Mesodermal cell (in vitro differentiated cells): ENCODE measurements around the gene SOCS3. TPM values are rescaled to one million over a fixed set of nuclear protein-coding genes. Genes with fewer than 3 reads are reported as not detected.

ENCODE experiments used
- H3K27ac ChIP-seq: 2 replicates; pipeline ENCODE4 v1.7.0; 2013; ENCODE audit warnings: mild to moderate bottlenecking, low read depth, low read length, moderate library complexity; ENCODE audit not compliant: severe bottlenecking
- H3K36me3 ChIP-seq: 2 replicates; pipeline ENCODE4 v1.7.1; 2013; ENCODE audit warnings: mild to moderate bottlenecking, low read length, moderate library complexity; ENCODE audit not compliant: control insufficient read depth, insufficient read depth
- H3K4me1 ChIP-seq: one replicate; pipeline ENCODE4 v1.7.1; 2013; ENCODE audit warnings: mild to moderate bottlenecking, low read length; ENCODE audit not compliant: insufficient read depth, control insufficient read depth, poor library complexity, severe bottlenecking
- H3K4me3 ChIP-seq: 2 replicates; pipeline ENCODE4 v1.7.0; 2013; ENCODE audit warnings: low read length, control low read depth, mild to moderate bottlenecking; ENCODE audit not compliant: insufficient read depth, poor library complexity, severe bottlenecking; ENCODE audit errors: extremely low read depth
- H3K9me3 ChIP-seq: 2 replicates; pipeline ENCODE4 v1.7.1; 2013; ENCODE audit warnings: mild to moderate bottlenecking, low read length, moderate library complexity; ENCODE audit not compliant: control insufficient read depth
- WGBS, 2 experiments: methylation state at CpG; one replicate each; pipeline ENCODE4 v1.1.5; 2013; ENCODE audit warnings: missing lambda C conversion rate in 2 of 2; ENCODE audit not compliant: insufficient coverage in 2 of 2; 5-methylcytosine and 5-hydroxymethylcytosine counted together
- polyA plus RNA-seq, 2 experiments: library from polyadenylated mRNA; stranded (reverse); fragments of 50-300 nt; gene quantifications; one replicate each; pipeline ENCODE4 v1.2.3, GENCODE V29; 2013

Gene SOCS3, protein sequence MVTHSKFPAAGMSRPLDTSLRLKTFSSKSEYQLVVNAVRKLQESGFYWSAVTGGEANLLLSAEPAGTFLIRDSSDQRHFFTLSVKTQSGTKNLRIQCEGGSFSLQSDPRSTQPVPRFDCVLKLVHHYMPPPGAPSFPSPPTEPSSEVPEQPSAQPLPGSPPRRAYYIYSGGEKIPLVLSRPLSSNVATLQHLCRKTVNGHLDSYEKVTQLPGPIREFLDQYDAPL
- 37.6 TPM for polyA plus RNA-seq (2013, experiment 1 of 2)
- polyA plus RNA-seq (2013, experiment 2 of 2) = 29.9 TPM

DNA sequence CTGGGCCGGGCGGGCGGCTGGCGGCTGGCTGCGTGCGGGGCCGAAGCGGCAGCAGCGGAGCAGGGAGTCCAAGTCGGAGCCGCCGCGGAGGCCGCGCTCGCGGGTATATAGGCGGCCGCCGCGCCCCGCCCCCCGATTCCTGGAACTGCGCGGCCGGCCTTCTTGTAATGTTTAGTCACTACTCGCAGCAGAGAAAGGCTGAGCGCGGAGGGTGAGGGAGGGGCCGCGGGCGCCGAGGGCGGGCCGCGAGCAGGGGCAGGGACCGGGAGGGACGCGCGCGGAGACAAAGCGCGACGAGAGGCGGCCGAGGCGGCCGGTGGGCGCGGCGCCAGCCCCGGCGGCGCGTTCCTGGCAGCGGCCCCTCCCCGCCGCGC is at the start of gene SOCS3:
Gene SOCS3, minus strand, starts transcription at position 81 of the 374 bp plus-strand sequence. CDS start 982 bp downstream, outside the sequence.
- Histone ChIP-seq H3K27ac (peak within 1 kb of the TSS; percentile 87), H3K4me3 (peak within 1 kb of the TSS; percentile 91), H3K4me1 (peaks cover 41% of the 10 kb centered on the region), H3K36me3 (peaks cover 39% of the 10 kb centered on the region), H3K9me3 (no peaks in the 10 kb centered on the region)
- WGBS, 2 experiments = 1% methylated on average over 29 to 34 of the region's 59 CpGs

DNA sequence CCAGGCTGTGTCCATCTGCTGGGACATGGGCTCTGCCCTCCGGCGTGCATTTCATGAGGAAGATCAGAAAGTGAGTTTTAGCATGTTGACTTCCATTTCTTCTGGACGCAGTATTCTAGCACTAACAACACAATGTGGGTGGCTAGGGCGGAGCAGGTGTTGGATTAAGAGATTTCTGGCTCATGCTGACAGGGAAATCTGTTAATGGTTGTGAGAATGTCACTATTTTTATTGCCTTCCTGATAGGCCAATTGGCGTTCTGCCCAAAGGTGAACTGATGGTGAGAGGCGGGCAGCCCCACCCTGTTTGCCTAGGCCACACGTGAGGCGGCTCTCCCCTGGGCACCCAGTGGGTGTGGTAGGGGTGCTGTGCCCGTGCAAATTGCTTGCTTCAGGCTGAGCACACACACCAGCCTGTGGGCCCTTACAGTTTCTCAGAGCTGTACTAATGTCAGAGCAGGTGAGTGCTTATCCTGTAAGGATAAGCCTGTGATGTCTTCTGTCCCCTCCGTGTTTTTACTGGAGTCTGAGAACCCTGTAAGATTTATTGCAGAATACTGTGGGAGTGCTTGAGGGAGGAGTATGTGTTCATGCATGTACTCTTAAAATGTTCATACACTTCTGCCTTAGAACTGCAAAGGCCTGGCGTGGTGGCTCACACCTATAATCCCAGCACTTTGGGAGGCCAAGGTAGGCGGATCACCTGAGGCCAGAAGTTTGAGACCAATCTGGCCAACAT is 49.5 kb upstream of the SOCS3 start:
- Histone ChIP-seq H3K4me1 (peaks cover 14% of the 10 kb centered on the region), H3K4me3 (no peak overlapping the region), H3K27ac (no peak overlapping the region), H3K36me3 (peaks cover 71% of the 10 kb centered on the region), H3K9me3 (no peaks in the 10 kb centered on the region)
- WGBS, 2 experiments = 98% methylated on average over 8 to 10 of the region's 12 CpGs

DNA sequence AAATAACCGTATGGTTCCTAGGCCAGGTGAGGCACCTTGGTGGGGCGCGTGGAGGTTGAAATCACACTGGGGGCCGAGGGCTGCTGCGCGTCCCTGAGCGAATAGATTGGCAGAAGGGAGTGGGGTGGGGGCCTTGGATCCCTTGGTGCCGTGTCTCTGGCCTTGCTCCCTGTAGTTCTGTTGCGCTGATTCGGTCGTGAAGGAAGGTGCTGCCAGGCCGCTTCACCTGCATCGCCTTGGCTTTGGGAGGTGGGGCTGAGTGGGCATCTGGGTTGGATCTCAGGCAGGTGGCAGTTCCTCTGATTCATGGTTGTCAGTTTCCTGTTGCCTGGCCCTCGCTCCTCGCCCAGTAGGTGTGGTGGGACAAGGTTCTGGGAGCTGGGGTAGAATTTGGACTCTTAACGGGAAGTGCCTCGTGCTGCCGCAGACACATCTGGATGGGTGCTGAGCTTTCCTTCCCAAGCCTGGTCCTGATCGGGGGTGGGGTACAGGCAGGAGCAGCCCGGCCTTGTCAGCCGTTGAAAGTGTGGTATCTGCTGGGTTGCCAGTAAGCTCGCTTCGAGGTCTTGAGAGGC is 48.7 kb upstream of the SOCS3 start:
- H3K4me1 ChIP-seq = peaks cover 10% of the 10 kb centered on the region
- no peaks in the 10 kb centered on the region for H3K9me3 ChIP-seq
- no peak overlapping the region for H3K4me3 ChIP-seq
- WGBS, 2 experiments = 92 to 96% methylated on average over 18 to 19 of the region's 23 CpGs
- H3K27ac ChIP-seq = no peak overlapping the region
- H3K36me3 ChIP-seq = peaks cover 71% of the 10 kb centered on the region

DNA sequence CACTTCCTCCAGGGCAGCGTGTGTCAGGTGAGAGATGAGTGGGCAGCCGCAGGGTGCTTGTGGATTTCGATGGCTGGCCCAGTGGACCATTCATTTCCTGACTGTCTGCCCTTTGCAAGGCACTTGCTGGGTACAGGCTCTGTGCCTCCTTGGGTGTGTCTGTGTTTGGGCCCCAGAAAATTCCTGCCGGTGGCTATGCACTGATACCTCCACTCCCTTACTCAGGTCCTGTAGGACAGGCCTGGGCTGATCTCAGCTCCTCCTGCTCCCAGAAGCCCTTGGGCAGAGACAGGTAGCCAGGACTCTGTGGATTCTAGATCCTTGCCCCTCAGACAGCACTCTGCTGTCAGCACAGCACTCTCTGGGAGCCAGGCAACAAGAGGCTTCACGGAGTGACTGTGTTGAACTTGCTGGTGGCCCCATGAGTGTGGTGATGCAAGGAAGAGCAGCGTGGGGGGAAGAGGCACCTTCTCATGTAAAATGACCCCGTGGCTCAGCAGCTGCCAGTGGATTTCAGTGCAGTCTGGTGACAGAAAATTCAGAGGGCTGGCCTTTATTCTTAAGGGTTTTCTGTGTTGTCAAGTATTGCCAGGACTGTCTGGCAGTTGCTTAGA is 47.6 kb upstream of the SOCS3 start:
- H3K36me3 ChIP-seq = peaks cover 71% of the 10 kb centered on the region

DNA sequence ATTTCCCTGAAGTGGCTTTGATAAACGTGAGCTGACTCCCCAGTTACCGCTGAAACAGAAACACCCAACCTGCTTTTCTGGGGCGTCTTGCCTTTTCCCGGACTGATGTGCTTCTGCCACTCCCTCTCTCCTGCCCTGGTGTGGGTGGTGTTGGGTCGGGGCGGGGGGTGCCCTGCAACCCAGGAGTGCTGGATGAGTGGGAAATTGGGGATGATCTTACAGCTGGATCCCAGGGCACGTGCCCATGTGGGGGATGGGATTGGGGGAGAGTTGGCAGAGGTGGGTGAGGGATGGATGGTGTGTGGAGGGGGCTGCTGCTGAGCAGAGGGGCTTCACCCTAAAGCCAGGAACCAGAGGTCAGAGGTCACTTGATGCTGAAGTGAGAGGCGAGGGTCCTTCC is 47.0 kb upstream of the SOCS3 start:
- Histone ChIP-seq H3K4me1 (peaks cover 7% of the 10 kb centered on the region), H3K27ac (no peak overlapping the region), H3K36me3 (peaks cover 71% of the 10 kb centered on the region), H3K4me3 (no peak overlapping the region), H3K9me3 (no peaks in the 10 kb centered on the region)
- 95 to 98% methylated on average over 2 to 4 of the region's 8 CpGs for WGBS, 2 experiments

More for the DNA sequence above, 47.6 kb upstream of the SOCS3 start:
- 86 to 87% methylated on average over 7 of the region's 7 CpGs for WGBS, 2 experiments
- Histone ChIP-seq H3K4me1 (peaks cover 7% of the 10 kb centered on the region), H3K9me3 (no peaks in the 10 kb centered on the region), H3K4me3 (no peak overlapping the region), H3K27ac (peak overlapping the region; percentile 16)

DNA sequence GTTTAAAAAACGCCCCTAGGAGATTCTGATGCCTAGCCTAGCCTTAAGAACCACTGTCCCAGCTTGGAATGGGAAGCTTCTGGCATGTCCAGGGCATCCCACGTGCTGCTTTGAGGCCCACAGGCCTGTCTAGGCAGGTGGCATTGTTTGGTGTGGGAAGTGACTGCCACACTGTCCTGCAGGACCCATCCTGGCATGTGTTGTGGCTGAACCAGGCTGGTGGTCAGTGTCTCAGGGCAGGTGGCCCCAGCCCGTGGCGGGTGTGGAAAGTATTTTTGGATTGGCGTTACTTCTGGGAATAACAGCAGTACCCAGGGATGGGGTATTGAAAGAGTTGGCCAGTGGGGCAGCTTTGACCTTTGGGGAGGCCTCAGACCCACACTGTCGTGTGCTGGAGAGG is 46.5 kb upstream of the SOCS3 start:
- H3K27ac ChIP-seq = no peak overlapping the region
- WGBS, 2 experiments = 93 to 96% methylated on average over 3 to 6 of the region's 6 CpGs
- peaks cover 8% of the 10 kb centered on the region for H3K4me1 ChIP-seq
- H3K36me3 ChIP-seq = peaks cover 72% of the 10 kb centered on the region
- no peak overlapping the region for H3K4me3 ChIP-seq
- no peaks in the 10 kb centered on the region for H3K9me3 ChIP-seq

DNA sequence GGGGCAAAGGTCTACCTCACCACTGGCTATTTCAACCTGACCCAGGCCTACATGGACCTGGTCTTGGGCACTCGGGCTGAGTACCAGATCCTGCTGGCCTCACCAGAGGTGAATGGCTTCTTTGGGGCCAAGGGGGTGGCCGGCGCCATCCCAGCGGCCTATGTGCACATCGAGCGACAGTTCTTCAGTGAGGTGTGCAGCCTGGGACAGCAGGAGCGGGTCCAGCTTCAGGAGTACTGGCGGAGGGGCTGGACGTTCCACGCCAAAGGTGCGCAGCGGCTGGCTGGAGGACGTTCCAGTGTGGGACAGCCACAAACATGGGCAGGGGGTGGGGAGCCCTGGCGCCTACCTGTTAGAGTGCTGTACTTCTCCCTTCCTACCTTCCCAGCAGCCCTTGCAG is 43.9 kb upstream of the SOCS3 start:
- 96 to 99% methylated on average over 8 to 13 of the region's 14 CpGs for WGBS, 2 experiments
- H3K4me1 ChIP-seq = peaks cover 15% of the 10 kb centered on the region
- peaks cover 83% of the 10 kb centered on the region for H3K36me3 ChIP-seq
- H3K4me3 ChIP-seq = no peak overlapping the region
- H3K27ac ChIP-seq = no peak overlapping the region
- no peaks in the 10 kb centered on the region for H3K9me3 ChIP-seq

DNA sequence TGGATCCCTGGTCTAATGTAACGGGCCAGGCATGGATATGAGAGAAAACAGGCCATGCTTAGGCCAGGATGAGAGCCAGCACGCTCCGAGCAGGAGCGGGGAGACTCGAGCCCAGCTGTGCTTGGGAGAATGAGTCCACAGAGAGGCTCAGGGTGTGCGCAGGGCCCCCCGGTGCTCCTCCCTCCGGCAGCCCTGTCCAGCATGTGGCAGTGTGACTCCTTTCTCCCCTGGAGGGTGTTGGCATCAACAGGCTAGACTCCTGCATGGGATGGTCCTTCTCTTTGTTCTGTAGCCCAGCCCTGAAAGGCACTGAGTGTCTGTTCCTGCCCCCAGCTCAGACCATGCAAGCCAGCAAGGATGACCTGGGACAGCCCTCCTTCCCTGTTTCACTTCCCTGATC is 42.0 kb upstream of the SOCS3 start:
- no peak overlapping the region for H3K4me3 ChIP-seq
- H3K9me3 ChIP-seq = no peaks in the 10 kb centered on the region
- peaks cover 29% of the 10 kb centered on the region for H3K4me1 ChIP-seq
- H3K36me3 ChIP-seq = peaks cover 90% of the 10 kb centered on the region
- H3K27ac ChIP-seq = no peak overlapping the region
- 67 to 92% methylated on average over 5 to 7 of the region's 8 CpGs for WGBS, 2 experiments

DNA sequence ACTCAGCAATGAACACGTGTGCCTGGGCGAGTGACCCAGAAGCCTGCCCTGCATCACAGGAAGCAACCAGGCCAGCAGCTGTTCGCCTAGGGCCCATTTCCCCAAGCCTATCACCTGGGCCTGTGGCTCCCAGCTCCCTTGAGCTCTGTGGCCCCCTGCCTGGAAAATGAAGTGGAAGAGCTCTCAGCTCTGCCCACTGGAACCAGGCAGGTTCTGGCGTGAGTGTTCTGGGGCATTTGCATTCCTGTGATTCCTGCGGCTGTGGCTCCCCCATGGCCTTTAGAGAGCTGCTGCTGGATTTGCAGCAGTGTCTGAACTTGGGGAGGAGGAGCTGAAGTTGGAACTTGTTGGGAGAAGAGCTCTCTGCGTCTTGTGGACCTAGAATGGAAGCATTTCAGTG is 41.4 kb upstream of the SOCS3 start:
- Histone ChIP-seq H3K4me3 (no peak overlapping the region), H3K9me3 (no peaks in the 10 kb centered on the region), H3K4me1 (peaks cover 34% of the 10 kb centered on the region), H3K27ac (no peak overlapping the region), H3K36me3 (peaks cover 90% of the 10 kb centered on the region)
- WGBS, 2 experiments = 68 to 80% methylated on average over 6 of the region's 6 CpGs

DNA sequence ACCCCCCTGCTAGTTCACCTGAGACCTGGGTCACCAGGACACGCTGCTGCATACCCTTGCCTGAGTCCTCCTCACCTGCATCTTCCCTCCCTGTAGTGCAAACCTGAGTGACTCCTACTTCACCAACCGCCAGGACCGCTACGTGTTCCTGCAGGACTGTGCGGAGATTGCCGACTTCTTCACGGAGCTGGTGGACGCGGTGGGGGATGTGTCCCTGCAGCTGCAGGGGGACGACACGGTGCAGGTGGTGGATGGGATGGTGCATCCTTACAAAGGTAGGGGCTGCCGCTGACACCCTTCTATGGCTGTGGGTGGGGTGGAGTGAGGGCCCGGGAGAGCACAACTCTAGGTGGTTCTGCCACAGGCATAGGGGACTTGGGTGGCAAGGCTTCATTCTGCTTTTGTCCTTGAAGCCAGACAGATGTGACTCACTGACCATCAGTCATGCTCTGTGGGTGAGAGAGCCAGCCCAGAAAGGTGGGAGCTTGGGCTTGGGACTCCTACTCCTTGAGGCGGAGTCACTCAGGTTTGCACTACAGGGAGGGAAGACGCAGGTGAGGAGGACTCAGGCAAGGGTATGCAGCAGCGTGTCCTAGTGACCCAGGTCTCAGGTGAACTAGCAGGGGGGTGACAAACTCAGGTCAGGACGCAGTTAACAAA is 40.8 kb upstream of the SOCS3 start:
- H3K4me3 ChIP-seq = no peak overlapping the region
- H3K27ac ChIP-seq = no peak overlapping the region
- peaks cover 92% of the 10 kb centered on the region for H3K36me3 ChIP-seq
- no peaks in the 10 kb centered on the region for H3K9me3 ChIP-seq
- peaks cover 34% of the 10 kb centered on the region for H3K4me1 ChIP-seq
- WGBS, 2 experiments = 88 to 96% methylated on average over 16 to 17 of the region's 17 CpGs
